HG02884 (cell line): ENCODE measurements around the gene DAND5.
"Not testable (repeated sequence)": the region's sequence is repeated elsewhere in the genome, so short reads cannot be mapped to it uniquely, and the experiment has no call there.

Experiments
- ATAC-seq: cut with Tn5 transposase; IDR thresholded peaks from one replicate; pipeline ENCODE4 v1.9.1; 2021; ENCODE audit warnings: mild to moderate bottlenecking, moderate library complexity; ENCODE audit not compliant: unreplicated experiment

Gene DAND5

DNA sequence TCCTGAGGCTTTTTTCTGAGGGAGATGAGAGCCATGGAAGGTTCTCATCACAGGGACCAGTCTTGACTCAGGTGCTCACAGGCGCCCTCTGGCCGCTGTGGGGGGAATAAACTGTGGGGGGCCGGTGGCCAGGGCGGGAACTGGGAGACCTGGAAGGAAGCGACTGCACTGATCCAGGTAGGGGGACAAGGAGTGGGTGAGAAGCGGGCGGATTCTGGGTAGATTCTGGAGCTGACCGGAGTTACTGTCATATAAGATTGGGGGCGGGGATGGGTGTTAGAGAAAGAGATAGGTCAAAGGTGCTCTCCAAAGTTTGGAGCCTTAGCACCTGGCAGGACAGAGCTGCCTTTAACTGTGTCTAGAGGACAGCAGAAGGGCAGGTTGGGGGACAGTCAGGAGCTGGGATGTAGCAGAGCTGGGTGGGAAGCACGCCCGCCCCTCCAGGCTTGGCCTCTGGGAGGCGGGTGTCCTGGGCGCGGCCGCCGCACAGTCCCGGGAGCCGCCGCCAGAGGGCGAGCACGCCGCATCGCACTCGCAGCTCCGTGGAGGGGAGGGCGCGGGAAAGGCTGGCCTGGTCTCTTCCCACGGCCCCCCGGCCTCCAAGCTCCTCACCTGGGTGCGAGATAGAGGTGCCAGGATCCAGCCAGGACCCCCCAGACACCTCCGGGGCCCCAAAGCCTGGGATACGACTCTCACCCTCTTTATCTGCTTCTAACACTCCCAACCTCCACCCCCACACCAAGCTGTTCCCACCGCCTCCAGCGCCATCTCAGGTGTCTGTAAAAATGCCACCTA is 4.2 kb upstream of the DAND5 start:
- no peak for ATAC-seq

DNA sequence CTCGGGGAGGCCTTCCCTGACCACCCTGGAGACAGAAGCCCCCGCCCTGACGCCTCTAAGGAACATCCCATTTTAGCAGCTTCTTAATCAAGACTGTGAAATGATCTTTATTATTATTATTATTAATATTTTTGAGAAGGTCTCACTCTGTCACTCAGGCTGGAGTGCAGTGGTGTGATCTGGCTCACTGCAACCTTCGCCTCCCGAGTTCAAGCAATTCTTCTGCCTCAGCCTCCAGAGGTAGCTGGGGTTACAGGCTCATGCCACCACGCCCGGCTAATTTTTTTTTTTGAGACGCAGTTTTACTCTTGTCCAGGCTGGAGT is 3.6 kb upstream of the DAND5 start:
- no peak for ATAC-seq

DNA sequence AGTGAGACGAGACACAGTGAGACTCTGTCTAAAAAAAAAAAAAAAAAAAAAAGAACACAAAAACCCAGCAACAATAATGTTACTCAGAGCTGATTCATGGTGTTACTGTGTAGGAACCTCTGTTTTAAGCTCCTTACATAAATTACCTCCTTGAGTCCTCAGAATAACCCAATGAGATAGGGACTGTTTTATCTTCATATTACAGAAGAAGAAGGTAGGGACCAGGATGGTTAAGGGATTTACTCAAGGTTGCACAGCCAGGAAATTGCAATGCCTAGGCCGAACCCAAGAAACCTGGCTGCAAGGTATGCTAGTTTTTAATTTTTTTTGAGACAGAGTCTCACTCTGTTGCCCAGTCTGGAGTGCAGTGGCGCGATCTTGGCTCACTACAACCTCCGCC is 1.5 kb upstream of the DAND5 start:
- no peak for ATAC-seq

DNA sequence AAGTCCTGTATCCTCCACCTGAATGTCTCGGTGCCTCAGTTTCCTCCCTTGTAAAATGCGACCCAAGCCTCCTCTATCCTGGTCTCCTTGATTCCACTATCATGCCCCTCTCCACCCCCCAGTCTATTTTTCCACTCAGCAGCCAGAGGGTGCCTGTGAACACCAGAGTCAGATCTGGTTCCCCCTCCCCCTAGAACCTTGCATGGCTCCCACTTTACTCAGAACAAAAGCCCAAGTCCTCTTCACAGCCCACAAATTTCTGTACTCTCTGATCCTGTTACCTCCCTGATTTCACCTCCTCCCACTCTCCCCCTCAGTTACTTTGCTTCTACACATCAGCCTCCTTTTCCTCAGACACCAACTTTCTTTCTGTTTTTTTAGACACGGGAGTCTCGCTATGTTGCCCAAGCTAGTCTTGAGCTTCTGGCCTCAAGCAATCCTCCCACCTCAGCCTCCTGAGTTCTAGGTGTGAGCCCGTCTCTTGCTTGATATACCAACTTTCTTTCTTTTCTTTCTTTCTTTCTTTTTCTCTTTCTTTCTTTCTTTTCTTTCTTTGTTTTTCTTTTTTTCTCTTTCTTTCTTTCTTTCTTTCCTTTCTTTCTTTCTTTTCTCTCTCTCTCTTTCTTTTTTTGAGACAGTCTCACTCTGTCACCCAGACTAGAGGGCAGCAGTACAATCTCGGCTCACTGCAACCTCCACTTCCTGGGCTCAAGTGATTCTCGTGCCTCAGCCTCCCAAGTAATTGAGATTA is 869 bp downstream of the DAND5 start:
- no peak for ATAC-seq

DNA sequence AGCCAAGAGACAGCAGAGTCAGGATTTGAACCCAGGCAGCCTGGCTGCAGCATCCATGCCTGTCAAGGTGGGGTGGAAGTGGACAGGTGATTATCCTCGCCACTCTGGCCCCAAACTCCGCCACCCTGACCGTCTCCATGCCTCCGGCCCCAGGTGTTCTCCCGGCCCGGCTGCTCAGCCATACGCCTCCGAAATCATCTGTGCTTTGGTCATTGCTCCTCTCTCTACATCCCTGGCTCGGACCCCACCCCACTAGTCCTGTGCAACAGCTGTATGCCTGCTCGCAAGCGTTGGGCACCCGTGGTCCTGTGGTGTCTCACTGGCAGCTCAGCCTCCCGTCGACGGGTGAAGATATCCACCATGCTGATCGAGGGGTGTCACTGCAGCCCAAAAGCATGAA is 3.9 kb downstream of the DAND5 start:
- no peak for ATAC-seq

DNA sequence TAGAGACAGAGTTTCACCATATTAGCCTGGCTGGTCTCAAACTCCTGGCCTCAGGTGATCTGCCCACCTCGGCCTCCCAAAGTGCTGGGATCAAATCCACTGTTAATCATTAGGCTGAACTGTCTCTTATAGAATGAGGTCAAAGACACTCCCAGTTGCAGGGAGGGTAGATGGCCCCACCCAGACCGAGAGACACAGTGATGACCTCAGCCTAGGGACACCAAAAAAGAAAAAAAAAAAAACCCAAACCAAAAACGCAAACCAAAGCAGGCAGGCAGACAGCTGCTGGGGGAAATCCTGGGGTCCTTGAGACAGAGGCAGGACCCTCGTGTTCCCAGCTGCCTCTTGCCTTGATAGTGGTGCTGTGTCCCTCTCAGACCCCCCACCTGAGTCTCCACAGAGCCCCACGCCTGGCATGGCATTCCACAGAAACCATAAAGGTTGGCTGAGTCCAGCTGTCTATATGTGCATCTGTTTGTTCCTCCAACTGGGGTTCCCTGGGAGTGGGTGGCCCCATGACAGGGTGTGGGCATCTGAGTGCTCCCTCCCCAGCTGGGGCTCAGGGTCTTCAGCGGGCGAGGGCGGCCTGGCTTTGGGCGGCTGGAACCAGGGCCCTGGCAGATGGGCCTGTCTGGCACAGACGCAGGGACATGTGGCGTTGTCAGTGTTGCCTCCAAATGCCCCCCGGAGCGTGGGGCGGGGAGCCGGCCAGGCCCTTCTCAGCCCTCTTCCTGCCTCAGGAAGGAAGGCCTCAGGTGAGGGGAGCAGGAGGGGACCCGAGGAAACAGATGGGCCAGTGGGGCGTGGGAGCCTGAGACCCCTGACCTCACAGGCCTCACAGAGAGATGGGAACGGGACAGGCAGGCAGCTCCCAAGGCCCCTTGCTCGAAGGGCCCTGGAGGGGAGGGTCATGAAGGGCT is 5.2 kb downstream of the DAND5 start:
- no peak for ATAC-seq

DNA sequence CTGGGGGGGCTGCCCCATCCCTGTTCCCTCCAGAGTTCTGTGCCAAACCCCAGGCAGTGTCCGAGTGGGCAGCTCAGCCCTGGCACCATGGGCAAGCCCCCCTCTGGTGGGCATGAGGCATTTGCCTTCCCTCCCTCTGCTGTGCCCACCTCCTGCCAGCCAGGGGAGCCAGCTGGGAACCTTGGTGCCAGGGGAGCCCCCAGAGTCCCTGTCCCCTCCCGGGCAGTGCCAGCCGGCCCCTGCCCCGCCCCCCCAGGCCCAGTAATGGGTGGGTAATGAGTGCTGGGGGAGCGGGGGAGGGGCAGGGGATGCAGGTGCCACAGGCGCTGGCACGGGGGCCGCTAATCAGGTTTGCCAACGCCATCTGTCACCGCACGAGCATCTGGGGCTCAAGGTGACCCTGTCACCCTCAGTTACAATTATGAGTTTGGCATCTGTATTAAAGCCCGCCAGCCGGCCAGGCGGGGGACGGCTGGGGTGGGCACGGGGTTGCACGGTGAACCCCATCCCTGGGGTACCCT is 5.9 kb downstream of the DAND5 start:
- ATAC-seq: no peak

DNA sequence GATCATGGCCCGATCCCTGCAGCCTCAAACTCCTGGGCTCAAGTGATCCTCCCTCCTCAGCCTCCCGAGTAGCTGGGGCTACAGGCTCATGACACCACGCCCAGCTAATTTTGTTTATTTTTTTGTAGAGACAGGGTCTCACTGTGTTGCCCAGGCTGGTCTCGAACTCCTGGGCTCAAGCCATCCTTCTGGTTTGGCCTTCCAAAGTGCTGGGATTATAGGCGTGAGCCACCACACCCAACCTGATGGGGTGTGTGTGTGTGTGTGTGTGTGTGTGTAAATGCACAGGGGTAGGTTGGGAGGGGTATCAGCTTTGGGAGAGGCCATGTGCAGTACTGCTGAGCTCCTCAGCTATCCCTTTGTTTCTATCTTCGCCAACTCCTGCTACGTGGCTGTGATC is 6.7 kb downstream of the DAND5 start:
- ATAC-seq: not testable (repeated sequence)

DNA sequence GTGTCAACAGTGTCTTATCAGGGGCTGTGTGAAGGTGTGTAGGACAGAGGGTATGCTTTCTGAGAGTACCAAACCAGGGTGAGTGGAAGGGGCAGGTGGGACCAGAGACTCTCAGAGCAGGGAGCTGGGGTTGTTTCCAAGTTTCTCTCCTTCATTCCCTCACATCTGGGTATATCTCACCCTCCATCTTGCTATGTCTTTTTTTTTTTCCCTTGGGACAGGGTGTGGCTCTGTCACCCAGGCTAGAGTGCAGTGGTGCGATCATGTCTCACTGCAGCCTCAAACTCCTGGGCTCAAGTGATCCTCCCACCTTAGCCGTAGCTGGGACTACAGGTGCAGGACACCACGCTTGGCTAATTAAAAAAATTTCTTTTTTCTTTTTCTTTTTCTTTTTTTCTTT is 10.6 kb downstream of the DAND5 start:
- no peak for ATAC-seq

DNA sequence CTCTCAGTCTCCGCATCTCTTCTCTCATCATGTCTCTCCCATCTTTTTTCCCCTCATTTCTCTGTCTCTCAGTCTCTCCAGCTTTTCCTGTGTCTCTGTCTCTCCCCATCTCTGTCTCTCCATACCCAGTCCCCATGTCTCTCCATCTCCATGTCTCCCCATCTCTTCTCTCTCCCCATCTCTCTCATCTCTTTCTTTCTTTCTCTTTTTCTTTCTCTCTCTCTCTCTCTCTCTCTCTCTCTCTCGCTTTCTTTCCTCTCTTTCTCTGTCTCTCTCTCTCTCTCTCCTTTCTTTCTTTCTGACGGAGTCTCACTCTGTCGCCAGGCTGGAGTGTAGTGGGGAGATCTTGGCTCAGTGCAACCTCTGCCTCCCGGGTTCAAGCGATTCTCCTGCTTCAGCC is 13.3 kb downstream of the DAND5 start:
- no peak for ATAC-seq

DNA sequence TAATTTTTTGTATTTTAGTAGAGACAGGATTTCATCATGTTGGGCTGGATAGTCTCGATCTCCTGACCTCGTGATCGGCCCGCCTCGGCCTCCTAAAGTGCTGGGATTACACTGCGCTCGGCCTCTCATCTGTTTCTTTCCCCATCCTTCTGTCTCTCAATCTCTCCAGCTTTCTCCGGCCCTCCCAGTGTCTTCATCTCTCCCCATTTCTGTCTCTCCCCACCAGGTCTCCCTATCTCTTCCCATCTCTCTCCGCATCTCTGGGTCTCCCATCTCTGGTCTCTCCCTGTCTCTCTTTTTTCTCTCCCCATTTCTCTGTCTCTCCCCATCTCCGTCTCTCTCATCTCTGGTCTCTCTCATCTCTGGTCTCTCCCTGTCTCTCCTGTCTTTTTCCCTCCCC is 13.7 kb downstream of the DAND5 start:
- no peak for ATAC-seq

DNA sequence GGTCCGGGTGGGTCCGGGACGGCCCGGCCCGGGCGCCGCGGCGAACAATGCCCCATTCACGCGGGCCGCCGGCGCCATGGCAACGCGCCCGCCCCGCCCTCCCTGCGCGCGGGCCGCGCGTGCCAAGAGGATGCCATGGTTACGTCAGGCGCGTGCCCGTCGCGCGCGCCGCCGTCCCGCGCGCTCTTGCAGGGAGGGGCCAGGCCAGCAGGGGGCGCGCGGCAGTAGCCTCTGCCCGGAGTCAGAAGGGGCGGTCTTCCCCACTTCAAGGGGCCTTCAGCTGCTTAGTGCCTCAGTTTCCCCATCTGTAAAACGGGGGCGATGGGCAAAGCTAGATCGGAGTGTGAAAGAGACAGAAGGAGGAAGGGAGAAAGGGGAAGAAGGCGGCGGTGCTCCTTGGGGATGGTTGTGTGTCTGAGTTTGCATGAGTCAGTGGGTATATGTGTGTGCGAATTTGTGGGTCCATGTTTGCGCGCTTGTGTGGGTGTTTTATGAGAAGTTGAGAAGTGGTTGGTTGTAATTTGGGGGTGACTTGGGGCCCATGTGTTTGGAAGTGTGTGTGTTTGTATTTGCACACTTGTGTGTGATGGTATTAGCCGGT is 14.3 kb downstream of the DAND5 start:
- ATAC-seq: no peak

DNA sequence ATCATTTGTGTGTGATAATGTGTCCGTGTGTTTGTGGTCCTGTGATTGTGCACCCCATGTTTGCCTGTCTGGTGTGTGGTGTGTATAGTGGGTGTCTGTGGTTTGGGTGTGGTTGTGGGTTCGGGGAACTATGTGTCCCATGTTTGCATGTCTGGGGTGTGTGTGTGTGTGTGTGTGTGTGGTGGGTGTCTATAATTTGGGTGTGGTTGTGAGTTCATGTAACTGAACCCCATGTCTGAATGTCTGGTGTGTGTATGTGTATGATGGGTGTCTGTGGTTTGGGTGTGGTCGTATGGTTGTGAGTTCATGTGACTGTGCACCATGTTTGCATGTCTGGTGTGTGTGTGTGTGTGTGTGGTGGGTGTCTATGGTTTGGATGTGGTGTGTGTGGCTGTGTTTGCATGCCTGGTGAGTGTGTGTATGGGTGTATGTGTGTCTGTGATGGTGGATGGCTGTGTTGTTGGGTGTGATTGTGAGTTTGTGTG is 14.8 kb downstream of the DAND5 start:
- ATAC-seq: no peak

DNA sequence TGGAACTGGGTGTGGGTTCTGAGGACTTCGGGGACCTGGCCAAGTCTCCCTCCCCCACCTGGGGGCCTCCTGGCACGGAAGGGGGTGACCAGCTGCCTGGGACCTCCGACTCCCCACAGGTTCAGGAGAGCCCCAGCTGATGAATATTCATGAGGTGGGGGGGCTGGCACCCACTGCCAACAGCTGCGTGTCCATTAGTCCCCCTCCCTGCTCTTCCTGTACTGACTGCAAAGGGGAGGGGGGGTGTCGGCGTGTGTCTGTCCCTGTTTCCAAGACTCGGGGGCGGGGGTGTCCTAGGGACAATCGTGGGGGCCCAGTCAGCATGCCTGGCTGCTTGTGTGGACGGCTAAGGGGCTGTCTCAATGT is 15.3 kb downstream of the DAND5 start:
- no peak for ATAC-seq

DNA sequence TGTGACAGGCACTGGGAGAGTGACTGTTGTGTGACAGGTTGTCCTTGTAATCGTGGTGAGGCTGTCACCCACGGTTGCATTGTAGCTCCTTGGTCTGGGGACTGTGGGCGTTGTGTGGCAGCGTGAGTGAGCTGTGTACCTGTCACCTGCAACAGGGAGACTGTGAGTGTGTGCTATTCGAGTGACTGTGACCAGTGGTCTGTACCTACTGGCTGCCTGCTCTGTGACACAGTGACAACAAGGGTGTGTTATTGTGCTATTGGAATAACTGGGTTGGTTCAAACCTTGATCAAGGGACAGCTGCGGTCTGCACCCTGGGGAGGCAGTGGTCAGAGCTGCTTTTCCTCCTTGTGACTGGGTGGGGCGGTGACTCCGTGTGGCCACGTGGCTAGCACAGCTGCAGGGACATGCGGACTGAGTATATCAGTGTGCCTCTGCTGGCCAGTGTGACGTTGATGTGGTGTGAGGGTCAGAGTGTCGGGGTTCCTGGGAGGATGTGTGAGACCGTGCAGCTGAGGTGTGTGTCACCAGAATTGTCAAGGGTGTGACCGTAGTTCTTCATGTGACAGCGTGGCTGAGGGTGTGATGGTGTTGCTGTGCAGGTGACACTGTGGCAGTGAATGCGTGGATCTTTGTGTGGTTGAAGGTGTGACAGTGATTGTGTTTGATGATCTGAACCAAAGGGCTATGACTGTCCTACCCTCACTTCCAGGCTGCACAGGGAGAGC is 15.8 kb downstream of the DAND5 start:
- ATAC-seq: no peak

DNA sequence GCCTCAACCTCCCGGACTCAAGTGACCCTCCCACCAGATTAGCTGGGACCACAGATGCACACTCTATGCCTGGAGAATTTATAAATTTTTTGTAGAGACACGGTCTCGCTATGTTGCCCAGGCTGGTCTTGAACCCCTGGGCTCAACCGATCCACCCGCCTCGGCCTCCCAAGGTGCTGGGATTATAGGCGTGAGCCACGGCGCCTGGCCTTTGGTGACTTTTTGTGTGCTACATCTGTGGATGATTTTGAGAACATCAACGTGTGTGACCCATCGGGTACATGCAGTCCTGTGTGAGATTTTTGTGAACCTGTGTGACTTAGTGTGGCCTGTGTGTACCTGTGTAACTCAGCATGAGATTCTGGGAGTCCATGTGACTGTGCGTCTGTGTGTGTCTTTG is 17.4 kb downstream of the DAND5 start:
- ATAC-seq: no peak

DNA sequence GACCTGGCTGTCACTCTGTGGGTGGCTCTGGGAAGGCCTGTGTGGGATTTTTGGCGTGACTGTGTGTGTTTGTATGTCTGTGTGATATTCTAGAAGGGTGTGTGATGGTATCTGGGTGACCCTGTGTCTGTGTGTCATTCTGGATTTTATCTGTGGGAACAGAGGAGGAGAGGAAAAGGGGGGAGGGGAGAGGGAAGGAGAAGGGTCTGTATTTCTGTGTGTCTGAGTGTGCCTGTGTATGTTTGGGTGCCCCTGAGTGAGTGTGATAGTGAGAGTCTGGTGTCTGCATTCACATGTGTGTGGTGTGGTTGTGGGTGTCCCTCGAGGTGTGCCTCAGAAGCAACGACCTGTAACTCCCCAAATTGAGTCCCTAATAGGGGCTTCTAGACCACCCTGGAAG is 17.8 kb downstream of the DAND5 start:
- no peak for ATAC-seq

DNA sequence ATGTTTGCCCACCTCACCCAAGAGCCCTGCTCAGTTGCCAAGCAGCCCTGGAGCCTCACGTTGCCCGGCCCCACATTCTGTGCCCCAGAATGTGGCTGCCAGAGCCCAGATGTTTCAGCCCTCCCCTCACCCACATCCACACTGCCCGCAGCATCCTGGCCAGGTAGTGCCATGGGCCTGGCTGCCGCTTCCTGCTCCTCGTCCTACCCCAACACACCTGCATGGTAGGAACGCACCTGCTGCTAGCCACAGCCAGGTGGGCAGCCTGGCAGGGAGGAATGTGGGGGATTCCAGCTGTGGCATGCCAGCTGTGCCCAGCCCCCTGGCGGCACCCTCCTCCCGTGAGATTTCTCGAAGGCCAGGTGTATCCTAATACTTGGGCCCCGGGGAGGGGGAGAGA is 18.4 kb downstream of the DAND5 start:
- no peak for ATAC-seq

DNA sequence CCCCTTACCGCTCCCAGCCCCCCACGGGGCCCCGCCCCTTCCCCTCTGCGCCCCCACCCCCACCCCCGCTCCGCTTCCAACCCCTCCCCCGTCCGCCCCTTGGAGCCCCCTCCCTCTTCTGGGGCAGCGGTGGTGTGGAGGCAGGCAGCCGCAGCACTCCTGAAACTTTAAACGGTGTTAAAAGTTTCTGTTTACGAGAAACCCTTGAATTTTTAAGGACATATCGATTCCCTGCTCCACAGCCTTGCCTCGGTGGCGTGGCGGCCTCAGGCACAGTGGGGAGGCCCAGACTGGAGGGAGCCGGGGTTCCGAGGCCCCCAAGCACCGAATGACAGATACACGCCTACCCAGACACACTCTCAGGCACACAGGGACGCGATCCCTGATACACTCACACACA is 21.1 kb downstream of the DAND5 start:
- ATAC-seq: no peak

DNA sequence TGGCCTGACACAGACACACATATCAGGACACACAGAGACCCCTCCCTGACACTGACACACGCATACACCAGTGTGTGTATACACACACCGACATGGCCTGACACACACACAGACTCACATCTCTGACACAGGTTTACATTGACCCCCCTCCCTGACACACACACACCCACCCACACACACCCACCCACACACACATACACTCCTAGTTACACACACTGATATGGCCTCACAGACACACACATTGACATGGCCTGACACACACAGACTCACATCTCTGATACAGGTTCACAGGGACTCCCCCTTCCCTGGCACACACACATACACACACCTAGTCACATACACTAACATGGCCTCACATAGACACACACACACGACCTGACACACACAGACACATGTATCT is 21.5 kb downstream of the DAND5 start:
- ATAC-seq: no peak
